Stomach (tissue), 4 donors: ENCODE results near the gene ICOS.

Experiments used
- CTCF ChIP-seq, 7 experiments: fragments of 450-650 bp in 4 of 7; fragments of 200-600 bp in 3 of 7; sonication (generic) in 3 of 7; IDR thresholded peaks; one replicate each; pipeline ENCODE4 v1.5.1; 2016 to 2019; ENCODE audit warnings: antibody characterized with exemption in 7 of 7, control low read depth in 2 of 7, mild to moderate bottlenecking in 1 of 7
- EP300 ChIP-seq: sonication (generic); formaldehyde crosslinking; IDR thresholded peaks from one replicate; pipeline ENCODE4 v1.6.1; 2017; ENCODE audit warnings: antibody characterized with exemption
- POLR2A ChIP-seq, 4 donors: fragments of 450-650 bp; IDR thresholded peaks; one replicate each; pipeline ENCODE4 v1.6.1; 2016; ENCODE audit warnings: antibody characterized with exemption in 4 of 4, control low read depth in 2 of 4, mild to moderate bottlenecking in 1 of 4, moderate library complexity in 1 of 4
- POLR2AphosphoS5 ChIP-seq, 3 donors: sonication (generic); formaldehyde crosslinking; IDR thresholded peaks; one replicate each; pipeline ENCODE4 v1.6.1; 2016; ENCODE audit warnings: antibody characterized with exemption in 3 of 3

GRCh38 chr2:203889944-203890343 lies 46.6 kb upstream of the ICOS start:
- TF ChIP-seq CTCF (IDR thresholded peaks at IDR 0.05): no peak
- TF ChIP-seq POLR2A (IDR thresholded peaks at IDR 0.05): no peak
- no peak for TF ChIP-seq POLR2AphosphoS5 (IDR thresholded peaks at IDR 0.05)
- no peak for TF ChIP-seq EP300
